NCI-H2171 treated with DMSO at 0.1 percent for 48 hours (cell line): Measurements from ENCODE around the gene NKAPD1.
"Not testable (repeated sequence)": the region's sequence is repeated elsewhere in the genome, so short reads cannot be mapped to it uniquely, and the experiment has no call there.

Experiments
- DNase-seq: peaks from one replicate; lab custom pipeline; 2025; lab: John Stamatoyannopoulos, UW

Gene NKAPD1

GRCh38 chr11:112086422-112087191, 12.5 kb downstream of the NKAPD1 start, which contains the start of the genes SDHD and TIMM8B:
TSS of gene SDHD (plus strand) at chr11:112086873. CDS start at chr11:112086908, 35 bp downstream.
TSS of gene TIMM8B (minus strand) at chr11:112086756. CDS start at chr11:112086723, 33 bp downstream.
- peak; percentile 98 for DNase-seq

- DNase-seq = no peak
Observed at GRCh38 chr11:112087212-112087611, 13.1 kb downstream of the NKAPD1 start.

- DNase-seq = not testable (repeated sequence)
Observed at GRCh38 chr11:112095302-112095701, 21.2 kb downstream of the NKAPD1 start.

- DNase-seq = no peak
Observed at GRCh38 chr11:112096194-112096593, 22.1 kb downstream of the NKAPD1 start.

GRCh38 chr11:112097734-112098528, 23.8 kb downstream of the NKAPD1 start:
- no peak for DNase-seq

GRCh38 chr11:112100462-112100861, 26.4 kb downstream of the NKAPD1 start:
- no peak for DNase-seq

- no peak for DNase-seq
Observed at GRCh38 chr11:112103446-112103845, 29.3 kb downstream of the NKAPD1 start.

GRCh38 chr11:112106070-112106469, 32.0 kb downstream of the NKAPD1 start:
- no peak for DNase-seq

GRCh38 chr11:112113539-112114457, 39.7 kb downstream of the NKAPD1 start:
- DNase-seq = peak; percentile 83

- DNase-seq = no peak
Observed at GRCh38 chr11:112114460-112114859, 40.4 kb downstream of the NKAPD1 start.

GRCh38 chr11:112115386-112115785, 41.3 kb downstream of the NKAPD1 start:
- no peak for DNase-seq

GRCh38 chr11:112118176-112118575, 44.1 kb downstream of the NKAPD1 start:
- DNase-seq = peak; percentile 62

- DNase-seq = no peak
Observed at GRCh38 chr11:112121981-112122615, 48.0 kb downstream of the NKAPD1 start.

GRCh38 chr11:112123129-112123528, 49.0 kb downstream of the NKAPD1 start:
- no peak for DNase-seq

GRCh38 chr11:112127056-112127455, 53.0 kb downstream of the NKAPD1 start:
- no peak for DNase-seq

- peak; percentile 54 for DNase-seq
Observed at GRCh38 chr11:112128483-112129121, 54.5 kb downstream of the NKAPD1 start.

- DNase-seq = no peak
Observed at GRCh38 chr11:112129656-112130055, 55.6 kb downstream of the NKAPD1 start.

- DNase-seq = no peak
Observed at GRCh38 chr11:112132737-112133136, 58.6 kb downstream of the NKAPD1 start.

- no peak for DNase-seq
Observed at GRCh38 chr11:112134473-112134872, 60.4 kb downstream of the NKAPD1 start.
